IPS DF 6.9 (cell line): ENCODE results near the gene RAD23B.
A peak's percentile ranks its signal among the peaks of the same experiment; 100 is the strongest.

ENCODE experiments used
- DNase-seq: peaks from one replicate; pipeline ENCODE4 v3.0.0-alpha.2; 2013; ENCODE audit warnings: low read depth, low spot score
- H3K27ac ChIP-seq: one replicate; pipeline ENCODE4 v1.5.1; 2013; ENCODE audit warnings: low read length, control low read depth
- H3K27me3 ChIP-seq: 2 replicates; pipeline ENCODE4 v1.6.1; 2013; ENCODE audit warnings: mild to moderate bottlenecking, low read length; ENCODE audit not compliant: control insufficient read depth, insufficient read depth
- H3K36me3 ChIP-seq: 2 replicates; pipeline ENCODE4 v1.6.1; 2013; ENCODE audit warnings: low read length; ENCODE audit not compliant: control insufficient read depth, insufficient read depth
- H3K4me1 ChIP-seq: 2 replicates; pipeline ENCODE4 v1.6.1; 2013; ENCODE audit warnings: low read length; ENCODE audit not compliant: control insufficient read depth, insufficient read depth
- H3K4me3 ChIP-seq: 2 replicates; pipeline ENCODE4 v1.5.1; 2013; ENCODE audit warnings: mild to moderate bottlenecking, low read length
- H3K9me3 ChIP-seq: 2 replicates; pipeline ENCODE4 v1.6.1; 2013; ENCODE audit warnings: low read length, inconsistent platforms; ENCODE audit not compliant: control insufficient read depth, insufficient read depth
- WGBS: extraction: QIAGEN DNeasy Blood & Tissue Kit; methylation state at CpG from one replicate; pipeline ENCODE4 v1.1.7; 2013; ENCODE audit warnings: mixed read lengths, missing lambda C conversion rate; ENCODE audit not compliant: insufficient read length, insufficient coverage; 5-methylcytosine and 5-hydroxymethylcytosine counted together

The RAD23B gene

GRCh38 chr9:107282759-107283622 lies at the start of gene RAD23B:
RAD23B (plus strand) TSS chr9:107283279; CDS start chr9:107283630, 351 bp downstream.
- Histone ChIP-seq H3K36me3 (no peaks in the 10 kb centered on the region), H3K9me3 (no peaks in the 10 kb centered on the region), H3K4me1 (no peaks in the 10 kb centered on the region), H3K27me3 (no peaks in the 10 kb centered on the region), H3K27ac (no peak within 1 kb of the TSS), H3K4me3 (peak within 1 kb of the TSS; percentile 98)
- no CpG with 5 or more reads among the region's 101 CpGs for WGBS
- peak; percentile 85 for DNase-seq

- no peak overlapping the region for H3K27ac ChIP-seq
- no peak overlapping the region for H3K4me3 ChIP-seq
- no peaks in the 10 kb centered on the region for H3K36me3 ChIP-seq
- H3K9me3 ChIP-seq: no peaks in the 10 kb centered on the region
- no peaks in the 10 kb centered on the region for H3K27me3 ChIP-seq
- no CpG with 5 or more reads among the region's 3 CpGs for WGBS
- no peak for DNase-seq
- no peaks in the 10 kb centered on the region; the same call in 1 of the 2 replicates for H3K4me1 ChIP-seq
Observed at GRCh38 chr9:107235765-107236442, 47.2 kb upstream of the RAD23B start.

DNA sequence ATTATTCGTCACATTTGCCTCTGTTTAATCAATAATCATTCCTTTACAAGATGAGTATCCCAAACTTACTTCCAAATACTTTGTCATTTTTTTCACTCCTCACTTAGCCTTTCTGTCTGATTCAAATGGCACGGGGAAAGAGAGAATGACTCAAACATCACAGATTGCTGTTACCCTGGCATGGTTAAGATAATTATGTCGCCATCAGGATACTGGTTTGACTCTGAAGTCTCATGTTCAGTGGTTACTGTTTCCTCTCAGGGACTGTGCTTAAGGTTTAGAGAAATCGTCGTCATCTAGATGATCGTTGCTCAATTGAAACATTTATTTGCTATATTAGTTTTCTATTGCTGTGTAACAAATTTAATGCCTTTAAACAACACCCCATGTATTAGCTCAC lies 45.2 kb upstream of the RAD23B start:
- Histone ChIP-seq H3K4me3 (no peak overlapping the region), H3K36me3 (no peaks in the 10 kb centered on the region), H3K9me3 (no peaks in the 10 kb centered on the region), H3K4me1 (no peaks in the 10 kb centered on the region; the same call in 1 of the 2 replicates), H3K27ac (no peak overlapping the region), H3K27me3 (no peaks in the 10 kb centered on the region)
- WGBS: no CpG with 5 or more reads among the region's 6 CpGs
- DNase-seq: no peak

- H3K36me3 ChIP-seq: no peaks in the 10 kb centered on the region
- no peaks in the 10 kb centered on the region; the same call in 1 of the 2 replicates for H3K4me1 ChIP-seq
- no peak for DNase-seq
- no peak overlapping the region for H3K4me3 ChIP-seq
- H3K27me3 ChIP-seq: no peaks in the 10 kb centered on the region
- H3K27ac ChIP-seq: no peak overlapping the region
- no CpG with 5 or more reads among the region's 2 CpGs for WGBS
- no peaks in the 10 kb centered on the region for H3K9me3 ChIP-seq
Observed at GRCh38 chr9:107239474-107239873, 43.6 kb upstream of the RAD23B start.

GRCh38 chr9:107240260-107240659 lies 42.8 kb upstream of the RAD23B start:
- no peaks in the 10 kb centered on the region for H3K27me3 ChIP-seq
- no peaks in the 10 kb centered on the region; the same call in 1 of the 2 replicates for H3K4me1 ChIP-seq
- DNase-seq: no peak
- no peaks in the 10 kb centered on the region for H3K9me3 ChIP-seq
- WGBS: no CpG with 5 or more reads among the region's 2 CpGs
- H3K36me3 ChIP-seq: no peaks in the 10 kb centered on the region
- no peak overlapping the region for H3K27ac ChIP-seq
- no peak overlapping the region for H3K4me3 ChIP-seq

- no peaks in the 10 kb centered on the region for H3K27me3 ChIP-seq
- H3K4me1 ChIP-seq: no peaks in the 10 kb centered on the region; the same call in 1 of the 2 replicates
- no peak overlapping the region for H3K27ac ChIP-seq
- H3K36me3 ChIP-seq: no peaks in the 10 kb centered on the region
- WGBS: no CpG with 5 or more reads among the region's 4 CpGs
- H3K4me3 ChIP-seq: no peak overlapping the region
- no peak for DNase-seq
- no peaks in the 10 kb centered on the region for H3K9me3 ChIP-seq
Observed at GRCh38 chr9:107242073-107243030, 40.7 kb upstream of the RAD23B start.

- H3K9me3 ChIP-seq: no peaks in the 10 kb centered on the region
- WGBS: no CpG with 5 or more reads among the region's 5 CpGs
- H3K27me3 ChIP-seq: no peaks in the 10 kb centered on the region
- DNase-seq: no peak
- H3K4me1 ChIP-seq: no peaks in the 10 kb centered on the region; the same call in 1 of the 2 replicates
- no peak overlapping the region for H3K27ac ChIP-seq
- H3K36me3 ChIP-seq: no peaks in the 10 kb centered on the region
- no peak overlapping the region for H3K4me3 ChIP-seq
Observed at GRCh38 chr9:107243742-107244141, 39.3 kb upstream of the RAD23B start.

- DNase-seq: peak; percentile 47
- Histone ChIP-seq H3K36me3 (no peaks in the 10 kb centered on the region), H3K27ac (no peak overlapping the region), H3K4me3 (no peak overlapping the region), H3K4me1 (no peaks in the 10 kb centered on the region), H3K9me3 (no peaks in the 10 kb centered on the region), H3K27me3 (no peaks in the 10 kb centered on the region)
- WGBS: no CpG with 5 or more reads among the region's 5 CpGs
Observed at GRCh38 chr9:107246259-107247254, 36.5 kb upstream of the RAD23B start.

DNA sequence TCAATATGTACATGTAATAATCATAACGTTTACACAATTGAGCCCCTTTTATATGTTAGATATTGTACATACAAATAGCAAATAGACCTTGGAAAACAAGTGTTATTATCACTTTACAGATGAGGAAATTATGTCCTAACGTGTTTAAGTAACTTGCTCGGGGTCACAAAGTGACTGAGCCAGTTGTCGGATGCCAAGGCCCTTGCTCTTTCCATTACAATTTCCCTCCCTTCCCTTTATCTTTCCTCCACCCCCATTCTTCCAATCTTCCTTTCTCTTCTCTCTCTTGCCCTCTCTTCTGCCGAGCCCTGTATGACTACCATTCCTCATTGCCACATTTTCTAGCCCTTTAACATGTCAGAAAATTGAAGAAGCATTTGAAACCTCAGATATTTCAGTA lies 34.4 kb upstream of the RAD23B start:
- no peaks in the 10 kb centered on the region for H3K27me3 ChIP-seq
- H3K9me3 ChIP-seq: no peaks in the 10 kb centered on the region
- H3K4me3 ChIP-seq: no peak overlapping the region
- H3K27ac ChIP-seq: no peak overlapping the region
- WGBS: 100% methylated on average over 2 of the region's 5 CpGs
- no peaks in the 10 kb centered on the region for H3K4me1 ChIP-seq
- no peaks in the 10 kb centered on the region for H3K36me3 ChIP-seq
- DNase-seq: no peak
